T-cell (primary cell): Measurements from ENCODE around the gene GPRIN2. TPM values are rescaled to one million over a fixed set of nuclear protein-coding genes. Genes with fewer than 3 reads are reported as not detected.

Experiments used
- ATAC-seq, 4 experiments: fragments of 200-7000 bp in 3 of 4; fragments of 150-1000 bp in 1 of 4; cut with Tn5 transposase; replicated peaks in 1 of 4; 1 replicate in 3 of 4; 2 replicates in 1 of 4; pipeline ENCODE4 v1.10.0; 2021; ENCODE audit warnings: moderate library complexity in 3 of 4, mild to moderate bottlenecking in 2 of 4, moderate number of reproducible peaks in 1 of 4
- CTCF ChIA-PET, 2 donors: fragments of 300-600 bp; sonication (Branson Sonifier 250); formaldehyde crosslinking; loops; one replicate each; lab custom pipeline; 2022; ENCODE audit warnings: antibody characterized with exemption in 2 of 2; lab: Charles Lee
- POLR2A ChIA-PET, 2 donors: fragments of 300-600 bp; sonication (Branson Sonifier 250); formaldehyde crosslinking; loops; one replicate each; lab custom pipeline; 2022; ENCODE audit warnings: antibody characterized with exemption in 2 of 2; lab: Charles Lee
- DNase-seq, 35 experiments: peaks; one replicate each; pipeline versions ENCODE4 v3.0.0 to v3.0.0-alpha.2; 2013 to 2023
- H3K27ac ChIP-seq: one replicate; pipeline ENCODE4 v1.5.1; 2013; ENCODE audit warnings: low read length
- H3K27me3 ChIP-seq, 2 experiments: replicated peaks in 1 of 2; 1 replicate in 1 of 2; 2 replicates in 1 of 2; pipeline versions ENCODE4 v1.6.1 to v1.7.0; 2013; ENCODE audit warnings: low read length in 1 of 2, mixed read lengths in 1 of 2; ENCODE audit not compliant: control insufficient read depth in 2 of 2, insufficient read depth in 2 of 2; ENCODE audit errors: extremely low read depth in 1 of 2
- H3K36me3 ChIP-seq, 2 donors: 1 replicate in 1 of 2; 2 replicates in 1 of 2; pipeline versions ENCODE4 v1.6.1 to v1.7.0; 2013; ENCODE audit warnings: low read length in 1 of 2; ENCODE audit not compliant: control insufficient read depth in 2 of 2, insufficient read depth in 1 of 2; ENCODE audit errors: extremely low read depth in 1 of 2
- H3K4me1 ChIP-seq, 2 experiments: 1 replicate in 1 of 2; 2 replicates in 1 of 2; pipeline versions ENCODE4 v1.6.1 to v1.7.0; 2013; ENCODE audit warnings: low read length in 2 of 2, mixed read lengths in 1 of 2; ENCODE audit not compliant: insufficient read depth in 2 of 2, control insufficient read depth in 1 of 2; ENCODE audit errors: extremely low read depth in 1 of 2
- H3K4me3 ChIP-seq, 2 donors: 1 replicate in 1 of 2; 2 replicates in 1 of 2; pipeline versions ENCODE4 v1.5.1 to v1.7.0; 2013; ENCODE audit warnings: mild to moderate bottlenecking in 2 of 2, low read length in 1 of 2, moderate library complexity in 1 of 2; ENCODE audit not compliant: control insufficient read depth in 1 of 2; ENCODE audit errors: extremely low read depth in 1 of 2
- H3K9me3 ChIP-seq: 2 replicates; pipeline ENCODE4 v1.7.0; 2013
- H3K27ac Mint-ChIP-seq, 2 donors: one replicate each; pipeline ENCODE4 v1.8.0; 2020 to 2021; ENCODE audit warnings: mild to moderate bottlenecking in 2 of 2, mixed read lengths in 2 of 2
- H3K27me3 Mint-ChIP-seq, 2 donors: one replicate each; pipeline ENCODE4 v1.8.0; 2021 to 2022; ENCODE audit warnings: mixed read lengths in 2 of 2
- H3K36me3 Mint-ChIP-seq: one replicate; pipeline ENCODE4 v1.8.0; 2021; ENCODE audit warnings: mixed read lengths
- H3K4me1 Mint-ChIP-seq, 3 donors: one replicate each; pipeline ENCODE4 v1.8.0; 2020 to 2022; ENCODE audit warnings: mixed read lengths in 3 of 3, mild to moderate bottlenecking in 1 of 3
- H3K4me3 Mint-ChIP-seq, 3 donors: one replicate each; pipeline ENCODE4 v1.8.0; 2020 to 2022; ENCODE audit warnings: mild to moderate bottlenecking in 3 of 3, mixed read lengths in 3 of 3, moderate library complexity in 3 of 3
- H3K9me3 Mint-ChIP-seq, 3 donors: one replicate each; pipeline ENCODE4 v1.8.0; 2020 to 2022; ENCODE audit warnings: mixed read lengths in 3 of 3
- WGBS: methylation state at CpG from one replicate; pipeline ENCODE4 v1.1.5; 2013; ENCODE audit warnings: missing lambda C conversion rate; ENCODE audit not compliant: insufficient coverage; 5-methylcytosine and 5-hydroxymethylcytosine counted together
- total RNA-seq, 35 experiments: library from RNA in 6 of 35; stranded (reverse) in 6 of 35; fragments of 120-200 nt in 1 of 35; gene quantifications; one replicate each; pipeline versions ENCODE4 v1.2.1 to v1.2.4 and lab custom pipeline; 2013 to 2026

The GPRIN2 gene
- total RNA-seq, 5 donors from 2014 or later (not counting 1 experiment from before 2014, with no cell fraction given), result not detected

DNA sequence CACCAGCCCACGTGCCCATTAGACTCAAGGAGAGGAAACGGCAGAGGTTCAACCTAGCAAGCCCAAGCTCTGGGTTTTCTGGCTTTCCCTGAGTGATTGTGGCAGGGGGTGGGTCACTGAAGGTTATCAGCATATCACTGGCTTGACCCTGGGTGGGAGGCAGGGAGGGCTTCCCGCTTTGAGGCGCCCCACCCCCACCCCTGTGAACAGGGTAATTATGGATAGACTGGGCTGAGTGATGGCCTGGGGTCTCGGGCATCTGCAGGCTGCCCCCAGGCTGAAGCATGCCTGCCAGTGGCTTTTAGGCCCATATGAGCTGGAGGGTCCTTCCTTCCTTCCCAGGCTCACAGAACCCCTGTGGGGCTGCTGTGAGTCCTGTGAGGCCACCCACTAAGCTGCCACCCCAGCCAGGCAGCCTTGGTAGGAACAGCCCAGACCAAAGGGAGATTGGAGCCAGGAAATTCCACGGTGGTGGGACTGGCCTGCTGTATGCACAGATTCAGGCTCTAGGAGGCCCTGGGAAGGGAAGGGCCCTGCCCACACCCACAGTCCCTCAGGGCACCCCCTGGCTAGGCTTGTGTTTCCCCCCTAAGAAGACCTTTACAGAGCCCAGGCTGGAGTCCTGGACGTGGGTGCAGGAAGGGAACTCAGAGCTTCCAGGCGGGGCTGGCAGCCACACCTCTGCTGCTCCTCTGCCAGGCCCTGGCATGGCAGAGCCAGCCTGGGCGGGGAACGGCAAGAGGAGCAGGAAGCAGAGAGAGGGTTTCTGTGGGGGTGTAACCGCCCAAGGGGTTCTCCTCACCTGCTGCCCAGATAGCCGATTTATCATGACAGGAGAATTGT is 33.1 kb downstream of the GPRIN2 start:
- CTCF ChIA-PET, result no interaction called here
- H3K27ac Mint-ChIP-seq, result no peak overlapping the region
- no peaks in the 10 kb centered on the region for H3K9me3 ChIP-seq
- H3K27ac ChIP-seq, result no peak overlapping the region
- no peak overlapping the region for H3K4me3 ChIP-seq
- no peak overlapping the region for H3K4me3 Mint-ChIP-seq
- H3K36me3 ChIP-seq, result no peaks in the 10 kb centered on the region
- no peaks in the 10 kb centered on the region for H3K4me1 Mint-ChIP-seq
- peak in 2 of 4 experiments; percentile 12 to 19 for ATAC-seq
- no peaks in the 10 kb centered on the region for H3K4me1 ChIP-seq
- H3K27me3 ChIP-seq, result peaks cover 0 to 15% of the 10 kb centered on the region in 2 experiments
- WGBS, result 71% methylated on average over 10 of the region's 12 CpGs
- H3K36me3 Mint-ChIP-seq, result no peaks in the 10 kb centered on the region
- no peaks in the 10 kb centered on the region for H3K9me3 Mint-ChIP-seq
- DNase-seq, result peak in 3 of 35 experiments; percentile 2 to 24 (median 4)
- no peaks in the 10 kb centered on the region for H3K27me3 Mint-ChIP-seq
- POLR2A ChIA-PET, result no interaction called here

DNA sequence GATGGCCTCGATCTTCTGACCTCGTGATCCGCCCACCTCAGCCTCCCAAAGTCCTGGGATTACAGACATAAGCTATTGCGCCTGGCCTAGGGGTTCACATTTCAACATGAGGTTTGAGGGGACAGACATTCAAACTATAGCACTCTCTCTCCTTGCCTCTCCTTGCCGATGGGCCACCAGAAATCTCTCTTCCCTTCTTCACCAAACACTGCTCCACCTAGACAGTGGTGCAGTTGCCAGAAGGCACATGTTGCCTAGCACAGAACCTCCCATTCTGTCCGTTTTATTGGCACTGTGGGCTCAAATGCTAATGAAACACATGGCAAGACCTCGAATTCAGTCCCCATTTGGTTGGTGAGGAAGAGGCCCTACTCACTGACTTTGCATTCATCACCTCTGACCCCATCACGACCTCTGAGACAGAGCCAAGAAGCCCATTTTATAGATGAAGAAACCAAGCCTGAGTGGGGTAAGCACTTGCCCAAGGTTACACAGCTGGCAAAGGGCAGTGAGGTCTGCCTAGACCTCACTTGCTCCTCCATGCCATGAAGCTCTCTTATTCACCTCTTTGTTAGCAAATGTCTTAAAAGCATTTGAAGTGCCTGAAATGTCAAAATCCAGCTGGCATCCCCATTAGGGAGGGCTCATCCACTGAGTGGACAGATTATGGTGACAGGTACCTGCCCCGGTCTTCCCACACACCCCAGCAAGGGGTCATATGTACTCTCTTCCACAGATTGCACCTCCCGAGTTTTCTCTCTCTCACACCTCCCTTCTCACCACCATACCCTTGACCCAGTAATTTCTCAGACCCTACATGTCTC is 34.0 kb downstream of the GPRIN2 start:
- WGBS, result 76% methylated on average over 8 of the region's 10 CpGs
- H3K27me3 ChIP-seq, result peaks cover 0 to 14% of the 10 kb centered on the region in 2 experiments
- H3K9me3 Mint-ChIP-seq, result no peaks in the 10 kb centered on the region
- CTCF ChIA-PET, result no interaction called here
- no peaks in the 10 kb centered on the region for H3K9me3 ChIP-seq
- no peaks in the 10 kb centered on the region for H3K36me3 ChIP-seq
- POLR2A ChIA-PET, result no interaction called here
- no peak overlapping the region for H3K27ac Mint-ChIP-seq
- no peaks in the 10 kb centered on the region for H3K27me3 Mint-ChIP-seq
- DNase-seq (peak in 2 of 35 experiments; percentile 1 to 23), ATAC-seq (no peak)
- H3K4me1 Mint-ChIP-seq, result no peaks in the 10 kb centered on the region
- H3K4me3 ChIP-seq, result no peak overlapping the region
- H3K4me1 ChIP-seq, result no peaks in the 10 kb centered on the region
- no peak overlapping the region for H3K4me3 Mint-ChIP-seq
- H3K27ac ChIP-seq, result no peak overlapping the region
- H3K36me3 Mint-ChIP-seq, result no peaks in the 10 kb centered on the region

DNA sequence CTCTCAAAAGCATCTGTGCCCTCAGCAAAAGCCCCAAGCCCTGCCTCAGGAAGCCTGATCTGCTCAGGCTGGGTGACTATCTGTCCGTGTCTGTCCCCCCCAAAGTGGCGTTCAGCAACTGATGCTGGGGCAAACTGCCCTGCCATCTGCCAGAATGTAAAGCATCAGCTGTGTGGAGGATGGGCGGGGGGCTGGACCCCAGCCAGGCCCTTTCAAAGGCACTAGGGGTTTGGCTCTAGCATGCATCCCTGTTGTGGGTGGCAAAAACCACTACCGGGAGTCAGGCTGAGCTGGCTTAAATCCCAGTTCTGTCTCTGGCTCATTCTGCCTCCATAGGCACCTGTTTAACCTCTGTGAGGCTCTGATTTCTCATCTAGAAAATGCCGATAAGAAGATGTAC is 35.5 kb downstream of the GPRIN2 start:
- H3K4me1 ChIP-seq, result no peaks in the 10 kb centered on the region
- Mint-ChIP-seq H3K27ac (no peak overlapping the region), H3K36me3 (no peaks in the 10 kb centered on the region), H3K4me1 (no peaks in the 10 kb centered on the region), H3K9me3 (no peaks in the 10 kb centered on the region), H3K27me3 (peaks cover 0 to 3% of the 10 kb centered on the region in 2 donors), H3K4me3 (no peak overlapping the region)
- H3K4me3 ChIP-seq, result no peak overlapping the region
- POLR2A ChIA-PET, result no interaction called here
- no peaks in the 10 kb centered on the region for H3K36me3 ChIP-seq
- H3K27ac ChIP-seq, result no peak overlapping the region
- peak in 3 of 35 experiments; percentile 0 to 23 (median 5) for DNase-seq
- 57% methylated on average over 5 of the region's 5 CpGs for WGBS
- CTCF ChIA-PET, result no interaction called here
- H3K27me3 ChIP-seq, result peaks cover 0 to 14% of the 10 kb centered on the region in 2 experiments
- H3K9me3 ChIP-seq, result no peaks in the 10 kb centered on the region
- no peak for ATAC-seq

DNA sequence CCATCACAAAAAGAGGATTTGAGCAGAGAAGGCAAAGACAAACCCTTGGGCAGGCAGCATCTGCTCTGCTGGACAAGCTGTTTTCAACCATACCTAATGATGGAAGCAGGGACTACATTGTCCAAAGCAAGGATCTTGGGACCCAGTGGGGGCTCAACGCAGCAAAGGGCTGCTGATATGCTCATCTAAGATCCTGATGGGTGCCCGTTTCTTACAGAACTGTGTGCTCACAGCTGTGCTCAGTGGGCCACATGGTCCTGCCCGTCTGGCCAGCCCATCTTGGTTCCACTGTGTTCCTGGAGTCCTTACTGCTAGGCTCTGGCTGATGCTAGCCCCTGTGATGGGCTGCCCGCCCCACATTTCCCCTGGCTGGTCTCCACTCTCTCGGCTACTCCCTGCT is 36.1 kb downstream of the GPRIN2 start:
- peak in 3 of 35 experiments; percentile 1 to 24 (median 4) for DNase-seq
- H3K27me3 Mint-ChIP-seq, result peaks cover 0 to 3% of the 10 kb centered on the region in 2 donors
- no peaks in the 10 kb centered on the region for H3K9me3 Mint-ChIP-seq
- no peaks in the 10 kb centered on the region for H3K36me3 Mint-ChIP-seq
- Histone ChIP-seq H3K9me3 (no peaks in the 10 kb centered on the region), H3K4me1 (no peaks in the 10 kb centered on the region), H3K4me3 (no peak overlapping the region), H3K36me3 (no peaks in the 10 kb centered on the region), H3K27me3 (peaks cover 0 to 17% of the 10 kb centered on the region in 2 experiments), H3K27ac (no peak overlapping the region)
- ChIA-PET POLR2A (no interaction called here), CTCF (no interaction called here)
- H3K4me1 Mint-ChIP-seq, result no peaks in the 10 kb centered on the region
- WGBS, result 79% methylated on average over 3 of the region's 5 CpGs
- ATAC-seq, result no peak
- no peak overlapping the region for H3K4me3 Mint-ChIP-seq
- no peak overlapping the region for H3K27ac Mint-ChIP-seq

DNA sequence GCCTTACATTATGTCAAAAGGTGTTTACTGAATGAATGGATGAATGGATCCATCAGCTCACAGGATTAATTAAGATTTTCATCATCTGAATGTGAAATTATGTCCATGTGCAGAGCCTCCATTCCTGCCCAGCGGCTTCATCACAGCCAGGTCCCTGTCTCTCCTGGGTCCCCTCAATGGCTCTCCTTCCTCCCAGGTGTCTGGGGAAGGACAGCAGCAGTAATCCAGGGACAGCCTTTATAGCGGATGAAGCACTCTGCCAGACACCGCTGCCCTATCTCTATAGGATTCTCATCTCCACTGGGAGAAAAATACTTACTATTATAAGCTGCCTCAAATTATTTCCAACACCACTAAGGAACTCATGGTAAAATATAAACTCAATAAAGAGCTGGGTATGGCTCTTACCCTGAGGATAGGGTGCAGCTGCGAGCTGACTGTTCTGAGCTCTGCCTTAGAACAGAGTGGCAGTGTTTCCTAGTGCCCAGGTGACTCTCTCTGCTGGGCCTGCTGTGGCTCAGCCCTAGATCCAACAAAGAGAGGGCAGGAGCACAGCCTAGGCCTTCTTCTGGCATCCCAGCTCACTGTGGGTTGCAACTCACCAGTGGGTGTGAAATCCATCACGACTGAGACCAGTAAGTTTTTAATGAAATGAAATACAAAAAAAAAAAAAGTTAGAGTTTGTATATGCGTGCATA is 38.3 kb downstream of the GPRIN2 start:
- WGBS, result 79% methylated on average over 4 of the region's 6 CpGs
- no peaks in the 10 kb centered on the region for H3K36me3 Mint-ChIP-seq
- peaks cover 0 to 3% of the 10 kb centered on the region in 2 donors for H3K27me3 Mint-ChIP-seq
- no peak overlapping the region for H3K27ac Mint-ChIP-seq
- ChIA-PET CTCF (no interaction called here), POLR2A (no interaction called here)
- no peaks in the 10 kb centered on the region for H3K9me3 Mint-ChIP-seq
- Histone ChIP-seq H3K36me3 (no peaks in the 10 kb centered on the region), H3K9me3 (no peaks in the 10 kb centered on the region), H3K4me3 (no peak overlapping the region), H3K27ac (no peak overlapping the region), H3K27me3 (peaks cover 0 to 12% of the 10 kb centered on the region in 2 experiments), H3K4me1 (no peaks in the 10 kb centered on the region)
- no peaks in the 10 kb centered on the region for H3K4me1 Mint-ChIP-seq
- DNase-seq (no peak), ATAC-seq (no peak)
- H3K4me3 Mint-ChIP-seq, result no peak overlapping the region

DNA sequence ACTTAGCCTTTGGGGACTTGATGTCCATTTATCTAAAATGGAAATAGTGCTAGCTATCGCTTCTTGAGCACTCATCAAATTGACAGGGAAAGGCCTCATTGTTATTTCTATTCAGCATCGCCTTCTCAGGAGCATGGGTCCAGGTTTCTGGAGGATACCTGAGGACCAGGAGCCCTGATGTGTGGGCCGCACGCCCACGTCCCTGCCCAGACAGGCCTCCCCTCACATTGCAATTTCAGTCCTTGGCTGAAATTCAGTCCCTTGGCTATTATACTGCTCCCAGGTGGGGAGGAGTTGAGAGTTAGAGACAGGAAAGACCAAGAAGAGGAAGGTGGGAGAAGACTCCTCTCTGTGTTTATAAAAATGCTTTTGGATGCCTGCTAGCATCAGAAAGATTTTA is 38.9 kb downstream of the GPRIN2 start:
- no peak for DNase-seq
- H3K4me3 Mint-ChIP-seq, result no peak overlapping the region
- H3K27me3 ChIP-seq, result peaks cover 0 to 8% of the 10 kb centered on the region in 2 experiments
- H3K4me1 ChIP-seq, result no peaks in the 10 kb centered on the region
- H3K9me3 ChIP-seq, result no peaks in the 10 kb centered on the region
- H3K4me3 ChIP-seq, result no peak overlapping the region
- no peak for ATAC-seq
- no peaks in the 10 kb centered on the region for H3K36me3 ChIP-seq
- H3K9me3 Mint-ChIP-seq, result no peaks in the 10 kb centered on the region
- no peak overlapping the region for H3K27ac Mint-ChIP-seq
- peaks cover 0 to 3% of the 10 kb centered on the region in 2 donors for H3K27me3 Mint-ChIP-seq
- H3K4me1 Mint-ChIP-seq, result no peaks in the 10 kb centered on the region
- POLR2A ChIA-PET, result no interaction called here
- WGBS, result 92% methylated on average over 2 of the region's 5 CpGs
- H3K27ac ChIP-seq, result no peak overlapping the region
- H3K36me3 Mint-ChIP-seq, result no peaks in the 10 kb centered on the region
- CTCF ChIA-PET, result no interaction called here
